HEK293 (cell line): ENCODE data around the gene GPR158.

Source experiments
- ZNF175 ChIP-seq: fragments of 450-650 bp; formaldehyde crosslinking; IDR thresholded peaks from 2 replicates; pipeline ENCODE4 v1.5.1; 2016; ENCODE audit warnings: missing biosample characterization, missing genetic modification characterization
- ZNF23 ChIP-seq: fragments of 450-650 bp; formaldehyde crosslinking; IDR thresholded peaks from 2 replicates; pipeline ENCODE4 v1.5.1; 2016; ENCODE audit warnings: missing biosample characterization, missing genetic modification characterization, borderline replicate concordance
- ZNF24 ChIP-seq: fragments of 450-650 bp; formaldehyde crosslinking; IDR thresholded peaks from 2 replicates; pipeline ENCODE4 v1.5.1; 2016; ENCODE audit warnings: missing biosample characterization, missing genetic modification characterization
- ZNF274 ChIP-seq, 2 experiments: fragments of 200-500 bp in 1 of 2; fragments of 450-650 bp in 1 of 2; sonication (Bioruptor generic) in 1 of 2; formaldehyde crosslinking in 1 of 2; IDR thresholded peaks; 2 replicates each; pipeline versions ENCODE4 v1.5.1 to v1.6.1; 2014 to 2016; ENCODE audit warnings: borderline replicate concordance in 1 of 2, inconsistent platforms in 1 of 2, low read length in 1 of 2, missing biosample characterization in 1 of 2, missing genetic modification characterization in 1 of 2
- ZNF311 ChIP-seq: fragments of 450-650 bp; formaldehyde crosslinking; IDR thresholded peaks from 2 replicates; pipeline ENCODE4 v1.5.1; 2017; ENCODE audit warnings: missing biosample characterization, missing genetic modification characterization, borderline replicate concordance
- ZNF426 ChIP-seq: fragments of 450-650 bp; formaldehyde crosslinking; IDR thresholded peaks from 2 replicates; pipeline ENCODE4 v1.5.1; 2017; ENCODE audit warnings: missing biosample characterization, missing genetic modification characterization, mild to moderate bottlenecking, inconsistent platforms, moderate library complexity
- ZNF473 ChIP-seq: fragments of 450-650 bp; formaldehyde crosslinking; IDR thresholded peaks from 2 replicates; pipeline ENCODE4 v1.5.1; 2017; ENCODE audit warnings: missing biosample characterization, missing genetic modification characterization
- ZNF558 ChIP-seq: fragments of 450-650 bp; formaldehyde crosslinking; IDR thresholded peaks from 2 replicates; pipeline ENCODE4 v1.5.1; 2016; ENCODE audit warnings: missing biosample characterization, missing genetic modification characterization
- ZNF704 ChIP-seq: fragments of 450-650 bp; formaldehyde crosslinking; IDR thresholded peaks from 2 replicates; pipeline ENCODE4 v1.5.1; 2016; ENCODE audit warnings: missing biosample characterization, missing genetic modification characterization
- ZNF707 ChIP-seq: fragments of 450-650 bp; formaldehyde crosslinking; IDR thresholded peaks from 2 replicates; pipeline ENCODE4 v1.5.1; 2016; ENCODE audit warnings: missing biosample characterization, missing genetic modification characterization
- ZSCAN4 ChIP-seq: fragments of 450-650 bp; formaldehyde crosslinking; IDR thresholded peaks from 2 replicates; pipeline ENCODE4 v1.5.1; 2017; ENCODE audit warnings: missing biosample characterization, missing genetic modification characterization

GRCh38 chr10:25487266-25487665, 312.5 kb downstream of the GPR158 start:
- no peak for TF ChIP-seq ZNF426 (tag by site-specific recombination)
- no peak for TF ChIP-seq ZSCAN4 (tag by site-specific recombination)
- TF ChIP-seq ZNF707, result no peak
- TF ChIP-seq ZNF274 (IDR thresholded peaks at IDR 0.05; ENCODE audit: low read length), result no peak
- no peak for TF ChIP-seq ZNF274 (tag by site-specific recombination; IDR thresholded peaks at IDR 0.05; ENCODE audit: borderline replicate concordance)
- TF ChIP-seq ZNF473, result no peak
- no peak for TF ChIP-seq ZNF311 (tag by site-specific recombination)
- no peak for TF ChIP-seq ZNF704 (tag by site-specific recombination)
- no peak for TF ChIP-seq ZNF23
- TF ChIP-seq ZNF558 (tag by site-specific recombination), result no peak
- TF ChIP-seq ZNF175, result no peak
- no peak for TF ChIP-seq ZNF24 (tag by site-specific recombination)
